HepG2 (cell line): ENCODE results near the gene MEGF11. TPM values are rescaled to one million over a fixed set of nuclear protein-coding genes. Genes with fewer than 3 reads are reported as not detected.

Experiments used
- ATAC-seq: fragments of 200-7000 bp; cut with Tn5 transposase; 3 replicates; pipeline ENCODE4 v1.9.1; 2020; ENCODE audit warnings: mild to moderate bottlenecking, moderate library complexity
- BruUV-seq: library from RNA; stranded (reverse); fragments of 400-500 nt; replicated peaks from 2 replicates; lab custom pipeline; 2021; lab: Mats Ljungman, UMichigan
- CTCF ChIA-PET: fragments of 300-600 bp; formaldehyde crosslinking; extraction: SDS; loops from one replicate; lab custom pipeline; 2021; ENCODE audit warnings: low total read pairs, inconsistent platforms, low intra/inter-chr PET ratio; lab: Yijun Ruan, JAX
- POLR2A ChIA-PET: fragments of 350-600 bp; sonication (Branson Sonifier 250); formaldehyde crosslinking; loops from one replicate; lab custom pipeline; 2020; ENCODE audit warnings: antibody characterized with exemption, inconsistent platforms; lab: Yijun Ruan, JAX
- DNase-seq: peaks from one replicate; pipeline ENCODE4 v3.0.0-alpha.2; 2015; ENCODE audit warnings: low spot score
- FAIRE-seq: peaks from 3 replicates; lab custom pipeline; 2011; peaks lifted over from hg19 to GRCh38; lab: Jason Lieb, UNC
- H2AFZ ChIP-seq: one replicate; pipeline ENCODE4 v1.6.1; 2011; ENCODE audit warnings: low read length, inconsistent platforms
- H3K27ac ChIP-seq: fragments of 300-600 bp; 3 replicates; pipeline ENCODE4 v1.8.0; 2011; ENCODE audit warnings: mixed run types, mild to moderate bottlenecking, mixed read lengths, low read length, inconsistent platforms; ENCODE audit not compliant: insufficient read depth; ENCODE audit errors: extremely low read length
- H3K27me3 ChIP-seq, 2 experiments: fragments of 200-600 bp in 1 of 2; 2 replicates in 1 of 2; 3 replicates in 1 of 2; pipeline versions ENCODE4 v1.6.0 to v1.8.0; 2011; ENCODE audit warnings: low read length in 2 of 2, mild to moderate bottlenecking in 2 of 2, moderate library complexity in 2 of 2, inconsistent platforms in 1 of 2; ENCODE audit not compliant: insufficient read depth in 2 of 2, control insufficient read depth in 1 of 2
- H3K36me3 ChIP-seq, 2 experiments: fragments of 200-600 bp in 1 of 2; replicated peaks in 1 of 2; 2 replicates in 1 of 2; 3 replicates in 1 of 2; pipeline versions ENCODE4 v1.5.1 to v1.8.0; 2011; ENCODE audit warnings: low read length in 2 of 2, inconsistent platforms in 1 of 2; ENCODE audit not compliant: insufficient read depth in 2 of 2, control insufficient read depth in 1 of 2
- H3K4me1 ChIP-seq: 2 replicates; pipeline ENCODE4 v1.5.1; 2012; ENCODE audit warnings: low read length, inconsistent platforms; ENCODE audit not compliant: insufficient read depth
- H3K4me2 ChIP-seq: 2 replicates; pipeline ENCODE4 v1.6.0; 2011; ENCODE audit warnings: low read depth, low read length, inconsistent platforms
- H3K4me3 ChIP-seq, 3 experiments: fragments of 200-600 bp in 1 of 3; sonication (generic), shearing (Covaris generic) in 1 of 3; replicated peaks in 1 of 3; 2 replicates each; pipeline ENCODE4 v1.5.1; 2011 to 2016; ENCODE audit warnings: low read length in 3 of 3, inconsistent platforms in 2 of 3, low read depth in 2 of 3, mild to moderate bottlenecking in 2 of 3, control low read depth in 1 of 3, mixed read lengths in 1 of 3; ENCODE audit not compliant: insufficient read depth in 1 of 3
- H3K79me2 ChIP-seq: one replicate; pipeline ENCODE4 v1.6.1; 2011; ENCODE audit warnings: low read length, inconsistent platforms; ENCODE audit not compliant: insufficient read depth
- H3K9ac ChIP-seq: 2 replicates; pipeline ENCODE4 v1.6.0; 2011; ENCODE audit warnings: mild to moderate bottlenecking, low read depth, low read length, inconsistent platforms; ENCODE audit not compliant: insufficient read depth
- H3K9me3 ChIP-seq: 2 replicates; pipeline ENCODE4 v1.5.1; 2012; ENCODE audit warnings: mild to moderate bottlenecking, low read length
- H4K20me1 ChIP-seq: 2 replicates; pipeline ENCODE4 v1.6.0; 2011; ENCODE audit warnings: inconsistent platforms, mild to moderate bottlenecking, low read length, moderate library complexity; ENCODE audit not compliant: insufficient read depth
- ASH2L ChIP-seq: fragments of 300-600, 200-600 bp; sonication (generic); IDR thresholded peaks from 2 replicates; pipeline ENCODE4 v1.7.0; 2017; ENCODE audit warnings: low read depth, mild to moderate bottlenecking, moderate library complexity, mixed read lengths, low read length; ENCODE audit not compliant: insufficient read length
- ETS1 ChIP-seq: sonication (generic); formaldehyde crosslinking; IDR thresholded peaks from 2 replicates; pipeline ENCODE4 v1.4.0; 2020; ENCODE audit warnings: missing genetic modification reagents
- HNF4A ChIP-seq: sonication (generic); formaldehyde crosslinking; IDR thresholded peaks from 2 replicates; pipeline ENCODE4 v1.4.0; 2020; ENCODE audit warnings: missing genetic modification reagents
- KMT2B ChIP-seq: IDR thresholded peaks from 2 replicates; pipeline ENCODE4 v1.6.1; 2016; ENCODE audit warnings: missing genetic modification reagents, missing compliant biosample characterization
- MTF1 ChIP-seq: sonication (generic); formaldehyde crosslinking; IDR thresholded peaks from 2 replicates; pipeline ENCODE4 v1.5.0; 2020; ENCODE audit warnings: missing genetic modification reagents
- MYC ChIP-seq: sonication (generic); formaldehyde crosslinking; IDR thresholded peaks from 2 replicates; pipeline ENCODE4 v1.9.0; 2021; ENCODE audit warnings: missing genetic modification reagents, borderline replicate concordance
- ZBTB38 ChIP-seq: sonication (generic); formaldehyde crosslinking; IDR thresholded peaks from 2 replicates; pipeline ENCODE4 v1.5.1; 2020; ENCODE audit warnings: mild to moderate bottlenecking, missing genetic modification reagents
- ZFP36 ChIP-seq: fragments of 150-350 bp; IDR thresholded peaks from 2 replicates; pipeline ENCODE4 v1.6.1; 2018; ENCODE audit warnings: borderline replicate concordance, low read length, low read depth; ENCODE audit not compliant: partially characterized antibody
- ZFY ChIP-seq: sonication (generic); formaldehyde crosslinking; IDR thresholded peaks from 2 replicates; pipeline ENCODE4 v1.4.0; 2020; ENCODE audit warnings: missing genetic modification reagents
- ZNF746 ChIP-seq: sonication (generic); formaldehyde crosslinking; IDR thresholded peaks from 2 replicates; pipeline ENCODE4 v1.8.0; 2022; ENCODE audit warnings: mild to moderate bottlenecking, missing genetic modification reagents
- WGBS: methylation state at CpG from one replicate; pipeline ENCODE4 v1.1.6; 2017; ENCODE audit warnings: low lambda C conversion rate; 5-methylcytosine and 5-hydroxymethylcytosine counted together
- in situ Hi-C: cut with HindIII; loops from 2 replicates; pipeline ENCODE4 v1.10.0; 2017; ENCODE audit warnings: low pct_unique_long_range_greater_than_20kb; ENCODE audit not compliant: extremely low pct_ligation_motif_present
- intact Hi-C: fragments of 100-400 bp; cut with micrococcal nuclease; formaldehyde crosslinking; loops from one replicate; pipeline ENCODE4 v1.10.0; 2022; ENCODE audit not compliant: unreplicated experiment
- polyA plus RNA-seq, 8 experiments: library from polyadenylated mRNA; depleted of rRNA in 3 of 8; stranded (reverse) in 7 of 8; unstranded in 1 of 8; fragments of >200 nt; fragmentation: Illumina TruSeq in 4 of 8; extraction: Trizol in 4 of 8; gene quantifications; 2 replicates each; pipeline versions ENCODE4 v1.2.1 to v1.2.3, GENCODE V29; 2011 to 2016; ENCODE audit warnings: low read depth in 4 of 8, missing spikeins in 1 of 8, mixed read lengths in 1 of 8; ENCODE audit not compliant: insufficient read depth in 1 of 8
- total RNA-seq, 5 experiments: library from RNA; depleted of rRNA; stranded (reverse); fragments of >200 nt; fragmentation: Illumina TruSeq; extraction: Trizol; gene quantifications; 2 replicates each; pipeline ENCODE4 v1.2.3, GENCODE V29; 2016; ENCODE audit warnings: low read depth in 1 of 5
- TF ChIP-seq, protein P1 (sequence below): sonication (generic); formaldehyde crosslinking; IDR thresholded peaks from 2 replicates; pipeline ENCODE4 v1.8.0; 2022; ENCODE audit warnings: low read depth, missing genetic modification reagents
- TF ChIP-seq, protein P2 (sequence below): IDR thresholded peaks from 2 replicates; pipeline ENCODE4 v1.6.1; 2016; ENCODE audit warnings: low read depth, borderline replicate concordance

The MEGF11 gene
- total and polyA plus RNA-seq, 2 of the 13 experiments (the other 11 are each of a cell fraction or from before 2014, with no cell fraction given), result not detected

DNA sequence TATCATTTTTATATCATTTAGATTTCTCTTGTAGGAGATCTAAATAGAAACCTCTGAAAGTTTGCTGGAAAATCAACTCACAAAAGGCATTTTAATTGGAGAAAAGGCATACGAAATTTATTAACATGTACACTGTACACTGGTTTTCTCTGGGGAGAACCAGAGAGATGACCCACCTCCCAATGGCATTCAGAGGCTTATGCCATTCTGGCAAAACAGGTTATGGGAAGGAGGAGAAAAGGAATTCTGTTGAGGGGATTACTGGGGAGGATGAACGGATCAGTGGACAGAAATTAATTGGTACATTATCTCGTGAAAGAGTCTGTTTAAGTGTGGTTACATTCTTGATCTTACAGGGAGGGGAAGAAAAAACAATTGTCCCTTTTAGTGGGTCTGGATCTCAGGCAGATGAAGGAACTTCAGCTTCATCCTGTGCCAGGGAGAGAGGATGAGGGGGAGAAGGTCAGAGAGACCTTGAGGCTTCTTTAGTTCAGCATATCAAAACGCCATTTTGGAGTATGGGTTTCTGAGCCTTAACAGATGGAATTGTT is 367.8 kb downstream of the MEGF11 start:
- TF ChIP-seq MTF1 (CRISPR knock-in tag) (no peak), HNF4A (no peak), ZNF746 (CRISPR knock-in tag) (no peak), ZBTB38 (no peak), ASH2L (no peak), MYC (CRISPR knock-in tag) (no peak), KMT2B (CRISPR knock-in tag) (no peak), ZFY (CRISPR knock-in tag) (no peak), ETS1 (CRISPR knock-in tag) (no peak), ZFP36 (no peak)
- TF ChIP-seq, protein P1, sequence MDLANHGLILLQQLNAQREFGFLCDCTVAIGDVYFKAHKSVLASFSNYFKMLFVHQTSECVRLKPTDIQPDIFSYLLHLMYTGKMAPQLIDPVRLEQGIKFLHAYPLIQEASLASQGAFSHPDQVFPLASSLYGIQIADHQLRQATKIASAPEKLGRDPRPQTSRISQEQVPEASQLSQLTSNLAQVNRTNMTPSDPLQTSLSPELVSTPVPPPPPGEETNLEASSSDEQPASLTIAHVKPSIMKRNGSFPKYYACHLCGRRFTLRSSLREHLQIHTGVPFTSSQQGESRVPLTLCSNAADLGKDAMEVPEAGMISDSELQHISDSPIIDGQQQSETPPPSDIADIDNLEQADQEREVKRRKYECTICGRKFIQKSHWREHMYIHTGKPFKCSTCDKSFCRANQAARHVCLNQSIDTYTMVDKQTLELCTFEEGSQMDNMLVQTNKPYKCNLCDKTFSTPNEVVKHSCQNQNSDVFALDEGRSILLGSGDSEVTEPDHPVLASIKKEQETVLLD (CRISPR knock-in tag), result no peak
- TF ChIP-seq, protein P2, sequence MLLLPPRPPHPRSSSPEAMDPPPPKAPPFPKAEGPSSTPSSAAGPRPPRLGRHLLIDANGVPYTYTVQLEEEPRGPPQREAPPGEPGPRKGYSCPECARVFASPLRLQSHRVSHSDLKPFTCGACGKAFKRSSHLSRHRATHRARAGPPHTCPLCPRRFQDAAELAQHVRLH, result no peak
- FAIRE-seq, result no peak
- Histone ChIP-seq H3K9me3 (no peaks in the 10 kb centered on the region), H2AFZ (no peak overlapping the region), H3K4me1 (peaks cover 8% of the 10 kb centered on the region; the same call in 1 of the 2 replicates), H3K27me3 (no peaks in the 10 kb centered on the region), H3K27ac (no peak overlapping the region), H3K36me3 (peaks cover 6 to 73% of the 10 kb centered on the region in 2 experiments), H4K20me1 (0 out of 2 replicates have a peak, but pooled peaks cover 3% of the 10 kb centered on the region), H3K4me3 (no peak overlapping the region), H3K9ac (no peak overlapping the region), H3K4me2 (no peak overlapping the region), H3K79me2 (peaks cover 3% of the 10 kb centered on the region)
- ATAC-seq, result no peak
- no TSS peak for BruUV-seq
- intact Hi-C loops (no loop called here), in situ Hi-C loops (no loop called here)
- WGBS, result 95% methylated on average over 4 of the region's 4 CpGs
- ChIA-PET POLR2A (no interaction called here), CTCF (no interaction called here)
- no peak for DNase-seq
